Measurements from ENCODE around the gene UBE4B. TPM values are rescaled to one million over a fixed set of nuclear protein-coding genes. Genes with fewer than 3 reads are reported as not detected.
"Not testable (repeated sequence)": the region's sequence is repeated elsewhere in the genome, so short reads cannot be mapped to it uniquely, and the experiment has no call there.

UBE4B gene
- total and polyA plus RNA-seq, 4 donors: 7.5 to 25.5 (median 16.6) TPM

- Histone ChIP-seq H3K9me3 (ENCODE audit: control insufficient read depth in 4 of 4, low read length in 3 of 4) (no peaks in the 10 kb centered on the region), H3K27me3 (ENCODE audit: control insufficient read depth in 4 of 4, insufficient read depth in 4 of 4, low read length in 3 of 4) (no peaks in the 10 kb centered on the region), H3K36me3 (ENCODE audit: control insufficient read depth in 4 of 4, insufficient read depth in 3 of 4, low read depth in 1 of 4, low read length in 3 of 4) (no peaks in the 10 kb centered on the region), H3K4me3 (ENCODE audit: low read depth in 1 of 3, low read length in 3 of 3) (no peak overlapping the region), H3K9ac (ENCODE audit: low read depth in 1 of 2, low read length in 2 of 2) (no peak overlapping the region), H3K27ac (ENCODE audit: low read depth in 1 of 2, low read length in 2 of 2) (no peak overlapping the region), H3K4me1 (ENCODE audit: control insufficient read depth in 4 of 4, insufficient read depth in 4 of 4, low read length in 3 of 4) (no peaks in the 10 kb centered on the region)
- no peak for DNase-seq (ENCODE audit: low spot score)
- 74% methylated on average over 3 of the region's 3 CpGs for WGBS
- no peak for TF ChIP-seq CTCF (IDR thresholded peaks at IDR 0.05; ENCODE audit: low read depth, low read length, missing input control)
- no peak for TF ChIP-seq YY1 (IDR thresholded peaks at IDR 0.05)
- TF ChIP-seq NR2F2 (IDR thresholded peaks at IDR 0.05): no peak
- no peak for TF ChIP-seq TAF1 (conservative IDR thresholded peaks at IDR 0.05)
- no peak for TF ChIP-seq REST (IDR thresholded peaks at IDR 0.05)
- TF ChIP-seq MAX (IDR thresholded peaks at IDR 0.05): no peak
- no peak for TF ChIP-seq RXRA (IDR thresholded peaks at IDR 0.05)
- TF ChIP-seq GABPA (IDR thresholded peaks at IDR 0.05 in 1 of 2, conservative IDR thresholded peaks at IDR 0.05 in 1 of 2): no peak
Observed at GRCh38 chr1:10020086-10020485, 12.7 kb upstream of the UBE4B start.

GRCh38 chr1:10020678-10021077 is 12.1 kb upstream of the UBE4B start:
- not testable (repeated sequence) for H3K9ac ChIP-seq (ENCODE audit: low read depth in 1 of 2, low read length in 2 of 2); H3K36me3 ChIP-seq (ENCODE audit: control insufficient read depth in 4 of 4, insufficient read depth in 3 of 4, low read depth in 1 of 4, low read length in 3 of 4); H3K9me3 ChIP-seq (ENCODE audit: control insufficient read depth in 4 of 4, low read length in 3 of 4); H3K4me1 ChIP-seq (ENCODE audit: control insufficient read depth in 4 of 4, insufficient read depth in 4 of 4, low read length in 3 of 4); H3K27ac ChIP-seq (ENCODE audit: low read depth in 1 of 2, low read length in 2 of 2); DNase-seq (ENCODE audit: low spot score); H3K27me3 ChIP-seq (ENCODE audit: control insufficient read depth in 4 of 4, insufficient read depth in 4 of 4, low read length in 3 of 4); H3K4me3 ChIP-seq (ENCODE audit: low read depth in 1 of 3, low read length in 3 of 3)
- WGBS: 83% methylated on average over 2 of the region's 2 CpGs

- H3K4me1 ChIP-seq (ENCODE audit: control insufficient read depth in 4 of 4, insufficient read depth in 4 of 4, low read length in 3 of 4); DNase-seq (ENCODE audit: low spot score); H3K4me3 ChIP-seq (ENCODE audit: low read depth in 1 of 3, low read length in 3 of 3); H3K9ac ChIP-seq (ENCODE audit: low read depth in 1 of 2, low read length in 2 of 2); H3K27ac ChIP-seq (ENCODE audit: low read depth in 1 of 2, low read length in 2 of 2); H3K9me3 ChIP-seq (ENCODE audit: control insufficient read depth in 4 of 4, low read length in 3 of 4); H3K27me3 ChIP-seq (ENCODE audit: control insufficient read depth in 4 of 4, insufficient read depth in 4 of 4, low read length in 3 of 4); H3K36me3 ChIP-seq (ENCODE audit: control insufficient read depth in 4 of 4, insufficient read depth in 3 of 4, low read depth in 1 of 4, low read length in 3 of 4): not testable (repeated sequence)
- WGBS: 93% methylated on average over 4 of the region's 4 CpGs
Observed at GRCh38 chr1:10021992-10022391, 10.8 kb upstream of the UBE4B start.
